Activated T-helper 1 cell treated with Interleukin-2 at 50 U/mL for 16 hours (primary cell): ENCODE measurements around the gene TSPAN10.
"Not testable (repeated sequence)": the region's sequence is repeated elsewhere in the genome, so short reads cannot be mapped to it uniquely, and the experiment has no call there.

Experiments used
- DNase-seq: peaks from one replicate; pipeline ENCODE4 v3.0.0-alpha.2; 2020; ENCODE audit warnings: low read depth

TSPAN10 gene

DNA sequence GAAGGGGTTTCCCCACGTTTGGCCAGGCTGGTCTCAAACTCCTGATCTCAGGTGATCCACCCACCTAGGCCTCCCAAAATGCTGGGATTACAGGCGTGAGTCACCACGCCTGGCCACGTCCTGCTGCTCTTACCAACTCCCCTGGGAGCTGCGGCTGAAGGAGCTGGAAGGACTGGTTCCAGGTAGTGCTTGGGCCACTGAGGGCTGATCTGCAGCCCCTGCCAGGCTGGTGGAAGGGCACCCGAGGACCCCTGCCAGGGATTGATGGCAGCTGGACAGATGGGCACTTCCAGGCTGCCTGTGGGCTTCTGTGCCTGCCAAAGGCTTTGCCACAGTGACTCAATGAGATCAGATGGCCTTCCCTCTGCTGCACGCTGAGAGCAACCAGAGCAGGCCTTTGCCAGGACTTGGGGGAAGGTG is 27.1 kb downstream of the TSPAN10 start:
- no peak for DNase-seq

DNA sequence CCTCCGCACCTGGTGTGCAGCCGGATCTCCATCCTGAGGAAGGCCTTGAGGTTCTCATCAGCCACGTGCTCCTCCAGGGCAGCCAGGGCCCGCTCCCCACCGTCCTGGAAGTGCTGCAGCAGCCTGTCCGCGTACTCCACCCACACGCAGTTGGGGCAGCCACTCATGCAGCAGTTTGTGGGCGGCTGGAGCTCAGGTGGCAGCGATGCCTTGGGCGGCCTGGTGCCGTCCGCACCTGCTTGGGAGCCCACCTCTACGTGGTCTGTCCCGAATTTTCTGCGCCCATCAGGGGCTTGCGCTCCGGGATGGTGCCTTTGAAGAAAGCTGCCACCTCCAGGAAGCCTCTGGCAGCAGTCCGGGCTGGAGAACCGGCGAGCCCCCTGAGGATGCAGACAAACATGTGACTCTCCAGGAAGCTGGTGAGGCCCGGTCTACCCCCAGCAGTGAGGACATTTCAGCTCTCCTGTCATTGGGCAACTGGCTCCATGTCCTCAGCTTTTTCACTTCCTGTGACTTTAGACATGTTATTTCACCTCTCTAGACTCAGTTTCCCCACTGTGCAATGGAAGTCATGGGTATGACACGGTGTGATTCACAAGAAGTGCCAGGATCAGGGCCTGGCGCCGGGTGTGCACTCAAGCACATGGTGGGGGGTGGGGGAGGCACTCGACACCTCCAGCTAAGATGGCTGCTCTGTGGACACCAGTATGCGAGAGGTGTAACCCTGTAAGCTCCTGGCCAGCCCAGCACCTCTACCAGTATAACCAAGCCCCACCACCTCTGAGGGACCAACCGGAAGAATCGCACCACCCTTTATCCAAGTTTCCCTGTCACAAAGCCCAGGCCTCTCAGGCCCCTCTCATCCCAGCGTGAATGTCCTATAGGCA is 28.5 kb downstream of the TSPAN10 start:
- no peak for DNase-seq

DNA sequence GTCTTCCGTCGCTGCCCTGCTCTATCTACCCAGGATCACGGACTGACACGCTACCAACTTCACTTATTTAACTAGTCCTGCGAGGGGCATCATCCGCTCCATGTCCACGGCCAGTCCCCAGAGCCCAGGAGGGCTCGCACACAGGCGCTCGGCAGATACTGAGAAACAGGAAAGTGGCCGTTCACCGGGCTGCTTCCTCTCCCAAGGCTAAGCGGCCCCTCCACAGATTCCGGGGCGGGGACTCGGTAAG is 29.0 kb downstream of the TSPAN10 start:
- no peak for DNase-seq

GRCh38 chr17:81666342-81667191 is 29.6 kb downstream of the TSPAN10 start, which contains the start of the genes CCDC137 and OXLD1:
CCDC137 (plus strand) TSS chr17:81666737; CDS start chr17:81666767, 30 bp downstream.
OXLD1 (minus strand) TSS chr17:81666605; CDS start chr17:81666577, 28 bp downstream.
- peak; percentile 89 for DNase-seq

DNA sequence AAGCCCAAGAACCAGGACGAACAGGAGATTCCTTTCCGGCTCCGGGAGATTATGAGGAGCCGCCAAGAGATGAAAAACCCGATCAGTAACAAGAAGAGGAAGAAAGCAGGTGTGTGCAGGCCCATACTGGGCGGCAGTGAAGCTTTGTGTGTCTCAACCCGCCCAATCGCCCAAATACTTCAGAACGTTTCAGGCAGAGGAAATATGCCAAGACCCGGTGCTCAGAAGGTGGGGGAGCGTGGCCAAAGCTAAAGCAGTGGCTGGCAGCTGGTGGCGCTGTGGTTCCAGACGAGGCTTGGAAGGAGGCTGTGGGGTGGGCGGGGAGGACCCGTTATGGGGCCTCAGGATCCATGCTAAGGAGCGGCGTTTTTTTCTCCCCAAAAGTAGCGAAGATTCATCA is 30.8 kb downstream of the TSPAN10 start:
- no peak for DNase-seq

DNA sequence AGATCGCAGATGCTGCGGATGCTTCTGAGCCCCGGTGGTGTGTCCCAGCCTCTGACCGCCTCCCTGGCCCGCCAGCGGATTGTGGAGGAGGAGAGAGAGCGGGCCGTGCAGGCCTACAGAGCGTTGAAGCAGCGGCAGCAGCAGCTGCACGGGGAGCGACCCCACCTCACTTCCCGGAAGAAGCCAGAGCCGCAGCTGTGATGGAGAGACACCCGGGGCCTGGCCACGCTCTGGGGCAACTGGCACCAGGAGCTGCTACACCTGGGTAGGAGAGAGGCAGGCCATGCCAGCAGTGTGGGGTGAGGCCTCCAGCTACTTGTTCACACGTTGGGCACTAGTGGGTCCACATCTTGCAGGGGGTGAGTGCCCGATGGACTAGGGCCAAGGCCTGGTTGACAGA is 35.5 kb downstream of the TSPAN10 start:
- DNase-seq, result no peak

GRCh38 chr17:81672954-81673353 is 36.0 kb downstream of the TSPAN10 start:
- DNase-seq, result no peak

- no peak for DNase-seq
Measured at GRCh38 chr17:81673561-81674258, 36.7 kb downstream of the TSPAN10 start.

- not testable (repeated sequence) for DNase-seq
Measured at GRCh38 chr17:81675515-81676221, 38.7 kb downstream of the TSPAN10 start.

DNA sequence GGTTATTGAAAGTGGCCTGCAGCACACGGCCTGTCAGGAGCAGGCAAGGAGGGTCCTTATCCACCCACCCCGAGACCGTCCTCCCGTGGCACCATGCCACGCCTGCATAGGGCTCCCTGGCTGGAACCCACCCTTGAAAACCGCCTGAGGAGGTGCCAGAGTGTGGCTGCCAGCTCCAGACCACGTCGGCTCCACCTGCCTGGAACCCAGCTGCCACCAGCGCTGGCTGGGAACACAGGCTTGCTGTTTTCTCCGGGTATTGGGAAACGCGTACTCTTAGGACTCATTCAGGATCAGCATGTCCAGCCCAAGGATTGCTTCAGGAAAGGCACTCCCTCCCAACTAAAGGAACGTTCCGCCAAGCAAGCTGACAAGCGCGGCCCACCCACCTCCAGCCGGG is 39.9 kb downstream of the TSPAN10 start:
- DNase-seq, result no peak

GRCh38 chr17:81680150-81680549 is 43.2 kb downstream of the TSPAN10 start:
- DNase-seq, result no peak

- DNase-seq, result no peak
Measured at GRCh38 chr17:81681672-81682071, 44.7 kb downstream of the TSPAN10 start.

DNA sequence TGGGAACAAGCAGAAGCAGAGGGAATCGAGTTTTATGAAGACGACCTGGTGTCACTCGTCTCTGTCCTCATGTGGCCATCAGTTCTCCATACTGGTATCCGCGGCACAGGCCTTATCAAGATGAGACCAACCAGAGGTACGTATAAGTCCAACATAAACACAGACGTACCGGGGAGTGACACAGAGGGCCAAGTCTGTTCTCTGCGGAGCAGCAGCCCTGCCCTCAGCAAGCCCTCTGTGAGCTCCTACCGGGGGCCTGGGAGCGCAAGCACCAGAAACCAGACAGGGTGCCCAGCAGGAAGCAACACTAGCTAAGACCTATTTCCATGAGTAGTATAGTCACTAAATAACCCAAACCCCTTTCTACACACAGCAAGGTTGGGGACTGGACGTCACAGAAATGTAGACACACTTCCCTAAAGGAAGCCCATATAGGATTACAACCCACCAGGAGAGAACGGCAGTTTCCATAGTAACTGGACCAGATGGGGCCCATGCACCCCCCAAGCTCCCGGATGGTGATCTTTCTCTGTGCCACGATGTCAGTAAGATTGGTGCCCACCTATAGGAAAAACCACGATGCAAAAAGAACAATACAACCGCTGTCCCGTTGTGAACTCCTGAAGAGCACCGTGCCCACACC is 45.7 kb downstream of the TSPAN10 start:
- DNase-seq, result no peak

DNA sequence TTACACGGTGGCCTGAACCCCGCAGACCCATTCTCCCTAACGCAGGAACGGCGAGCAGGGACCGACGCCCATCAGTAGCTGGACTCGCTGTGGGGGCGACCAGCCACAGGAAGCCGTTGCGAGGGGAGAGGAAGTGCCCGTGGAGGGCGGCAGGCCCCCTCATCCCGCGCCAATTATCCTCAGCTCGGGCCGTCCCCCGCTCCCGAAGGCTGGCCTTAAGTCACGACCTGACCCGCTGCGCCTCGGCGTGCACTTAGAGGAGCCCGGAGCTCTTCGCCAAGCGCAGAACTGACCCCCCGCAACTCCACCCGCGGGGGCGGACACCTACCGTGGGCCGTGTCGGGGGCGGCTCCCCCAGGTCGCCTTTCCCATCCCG is 46.2 kb downstream of the TSPAN10 start:
- DNase-seq, result no peak

GRCh38 chr17:81683584-81684441 is 46.8 kb downstream of the TSPAN10 start, which contains the start of the genes ARL16 and HGS:
ARL16 (minus strand) TSS chr17:81683797; CDS start chr17:81683753, 44 bp downstream.
HGS (plus strand) TSS chr17:81684011; CDS start chr17:81684067, 56 bp downstream.
- DNase-seq, result peak; percentile 97

GRCh38 chr17:81684442-81684911 is 47.5 kb downstream of the TSPAN10 start:
- no peak for DNase-seq

- no peak for DNase-seq
Measured at GRCh38 chr17:81685108-81685507, 48.1 kb downstream of the TSPAN10 start.

GRCh38 chr17:81686614-81687013 is 49.6 kb downstream of the TSPAN10 start:
- DNase-seq, result no peak

- DNase-seq, result no peak
Measured at GRCh38 chr17:81687770-81688541, 51.0 kb downstream of the TSPAN10 start.
